Measurements from ENCODE around the gene CSTPP1.
"Not testable (repeated sequence)": the region's sequence is repeated elsewhere in the genome, so short reads cannot be mapped to it uniquely, and the experiment has no call there.

The CSTPP1 gene

DNA sequence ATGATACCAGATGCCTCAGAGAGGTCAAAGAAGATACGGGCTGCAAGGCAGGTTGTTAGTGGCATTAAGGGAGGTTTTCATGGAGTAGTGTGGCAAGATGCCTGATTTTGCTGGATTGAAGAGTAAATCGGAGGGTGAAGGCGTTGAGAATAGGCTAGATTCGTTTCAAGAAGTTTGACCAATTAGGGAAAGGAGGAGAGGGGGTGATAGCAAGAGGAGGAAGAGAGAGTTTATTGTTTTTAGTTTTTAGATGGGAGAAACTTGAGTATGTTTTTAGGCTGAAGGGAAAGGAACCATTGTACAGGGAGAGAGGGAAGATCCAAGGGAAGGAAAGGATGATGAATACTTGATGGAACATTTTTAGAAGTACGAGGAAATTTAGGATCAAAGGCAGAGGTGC is 16.5 kb downstream of the CSTPP1 start:
- no peak for DNase-seq (ENCODE audit: low read depth)

DNA sequence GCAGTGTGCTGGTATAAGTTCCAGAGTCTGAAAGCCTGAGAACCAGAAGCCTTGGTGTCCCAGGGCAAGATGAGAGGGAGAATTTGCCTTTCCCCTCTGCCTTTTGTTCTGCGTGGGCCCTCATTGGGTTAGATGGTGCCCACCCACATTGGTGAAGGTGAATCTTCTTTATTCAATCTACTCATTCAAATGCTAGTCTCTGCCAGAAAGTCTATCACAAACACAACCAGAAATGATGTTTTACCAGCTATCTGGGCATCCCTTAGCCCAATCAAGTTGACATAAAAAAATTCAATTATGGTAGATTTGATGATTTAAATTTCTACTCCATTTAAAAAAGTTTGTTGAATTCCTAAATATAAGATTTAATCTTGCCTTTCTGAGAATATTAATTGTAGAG is 22.2 kb downstream of the CSTPP1 start:
- no peak for DNase-seq (ENCODE audit: low read depth)

DNA sequence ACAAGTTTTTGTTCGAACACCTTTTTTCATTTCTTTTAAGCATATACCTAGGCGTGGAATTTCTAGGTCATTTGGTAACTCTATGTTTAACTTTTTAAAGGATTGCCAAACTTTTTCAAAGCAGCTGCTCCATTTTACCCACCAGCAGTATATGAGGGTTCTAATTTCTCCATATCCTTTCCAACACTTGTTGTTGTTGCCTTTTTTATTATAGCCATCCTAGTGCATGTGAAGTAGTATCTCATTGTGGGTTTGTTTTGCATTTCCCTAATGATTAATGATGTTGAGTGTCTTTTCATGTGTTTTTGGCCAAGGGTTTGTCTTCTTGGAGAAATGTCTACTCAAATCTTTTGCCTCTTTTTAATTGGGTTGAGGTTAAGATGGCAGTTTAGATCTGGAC is 24.5 kb downstream of the CSTPP1 start:
- DNase-seq (ENCODE audit: low read depth): no peak

DNA sequence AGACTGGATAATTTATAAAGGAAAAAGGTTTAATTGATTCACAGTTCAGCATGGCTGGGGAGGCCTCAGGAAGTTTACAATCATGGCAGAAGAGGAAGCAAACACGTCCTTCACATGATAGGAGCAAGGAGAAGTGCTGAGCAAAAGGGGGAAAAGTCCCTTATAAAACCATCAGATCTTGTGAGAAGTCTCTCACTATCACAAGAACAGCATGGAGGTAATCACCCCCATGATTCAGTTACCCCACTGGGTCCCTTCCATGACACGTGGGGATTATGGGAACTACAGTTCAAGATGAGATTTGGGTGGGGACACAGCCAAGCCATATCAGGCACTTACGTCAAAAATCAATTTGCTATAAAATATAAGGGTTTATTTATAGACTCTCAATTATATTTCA is 25.3 kb downstream of the CSTPP1 start:
- not testable (repeated sequence) for DNase-seq (ENCODE audit: low read depth)

DNA sequence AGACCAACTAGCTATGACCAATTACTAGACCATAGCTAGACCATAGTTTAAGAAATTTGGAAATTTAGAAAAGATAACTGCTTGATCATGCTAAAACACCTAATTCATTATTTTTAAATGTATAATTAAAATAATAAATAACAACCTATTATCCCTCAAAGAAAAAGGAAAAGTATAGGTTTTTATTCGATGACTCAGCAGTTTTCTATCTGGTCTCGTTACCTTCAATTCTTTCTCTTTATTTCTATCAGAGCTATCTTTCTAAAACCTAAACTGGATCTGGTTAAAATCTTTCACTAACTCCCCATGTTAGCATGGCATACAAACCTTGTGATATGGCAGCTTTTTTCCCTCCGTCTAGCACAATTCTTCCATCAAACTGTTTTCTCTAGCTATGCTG is 27.3 kb downstream of the CSTPP1 start:
- no peak for DNase-seq (ENCODE audit: low read depth)

DNA sequence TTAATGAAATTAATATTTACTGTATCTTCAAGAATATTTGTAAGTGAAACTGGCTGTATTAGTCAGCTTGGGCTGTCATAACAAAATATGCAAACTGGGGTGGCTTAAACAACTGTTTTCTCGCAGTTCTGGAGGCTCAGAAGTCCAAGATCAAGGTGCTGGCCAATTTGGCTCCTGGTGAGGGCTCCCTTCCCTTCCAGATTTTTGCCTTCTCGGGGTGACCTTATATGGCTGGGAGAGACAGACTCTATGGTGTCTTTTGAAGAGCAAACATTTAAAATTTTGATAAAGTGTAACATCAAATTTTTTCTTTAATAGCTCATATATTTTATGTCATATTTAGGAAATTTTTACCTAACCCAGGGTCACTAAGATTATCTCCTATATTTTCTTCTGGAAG is 30.2 kb downstream of the CSTPP1 start:
- no peak for DNase-seq (ENCODE audit: low read depth)

DNA sequence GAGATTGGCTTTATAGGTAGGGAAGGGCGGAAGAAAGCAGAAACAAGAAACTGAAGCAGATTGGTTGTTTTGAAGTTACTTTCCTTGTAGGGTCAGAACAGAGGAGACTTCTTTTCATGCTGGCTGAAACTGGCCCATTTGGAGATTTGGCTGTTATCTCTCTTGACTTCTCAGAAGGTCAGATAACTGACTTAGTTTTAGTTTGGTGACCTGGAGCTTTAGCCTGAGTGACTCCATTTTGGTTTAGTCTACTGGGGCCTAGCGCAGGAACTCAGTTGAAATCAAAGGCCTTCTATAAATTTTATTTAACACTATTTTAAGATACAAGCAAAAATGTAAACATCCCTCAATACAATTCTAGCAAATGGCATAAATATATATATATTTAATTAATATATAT is 31.4 kb downstream of the CSTPP1 start:
- DNase-seq (ENCODE audit: low read depth): no peak

DNA sequence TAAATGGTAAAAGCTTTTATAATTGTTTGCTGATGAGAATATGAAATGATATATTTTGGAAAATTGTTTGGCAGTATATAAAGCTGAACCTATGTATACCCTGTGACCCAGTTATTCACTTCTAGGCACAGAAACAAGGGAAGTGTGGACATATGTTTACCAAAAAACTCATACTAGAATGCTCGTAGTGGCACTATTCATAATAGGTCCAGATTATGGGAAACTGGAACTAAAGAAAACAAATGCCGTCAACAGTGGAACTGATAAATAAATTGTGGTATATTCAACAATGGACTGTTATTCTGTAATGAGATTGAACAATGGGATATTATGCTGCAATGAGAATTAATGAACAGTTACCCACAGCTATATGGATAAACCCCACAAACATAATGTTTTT is 32.8 kb downstream of the CSTPP1 start:
- no peak for DNase-seq (ENCODE audit: low read depth)

DNA sequence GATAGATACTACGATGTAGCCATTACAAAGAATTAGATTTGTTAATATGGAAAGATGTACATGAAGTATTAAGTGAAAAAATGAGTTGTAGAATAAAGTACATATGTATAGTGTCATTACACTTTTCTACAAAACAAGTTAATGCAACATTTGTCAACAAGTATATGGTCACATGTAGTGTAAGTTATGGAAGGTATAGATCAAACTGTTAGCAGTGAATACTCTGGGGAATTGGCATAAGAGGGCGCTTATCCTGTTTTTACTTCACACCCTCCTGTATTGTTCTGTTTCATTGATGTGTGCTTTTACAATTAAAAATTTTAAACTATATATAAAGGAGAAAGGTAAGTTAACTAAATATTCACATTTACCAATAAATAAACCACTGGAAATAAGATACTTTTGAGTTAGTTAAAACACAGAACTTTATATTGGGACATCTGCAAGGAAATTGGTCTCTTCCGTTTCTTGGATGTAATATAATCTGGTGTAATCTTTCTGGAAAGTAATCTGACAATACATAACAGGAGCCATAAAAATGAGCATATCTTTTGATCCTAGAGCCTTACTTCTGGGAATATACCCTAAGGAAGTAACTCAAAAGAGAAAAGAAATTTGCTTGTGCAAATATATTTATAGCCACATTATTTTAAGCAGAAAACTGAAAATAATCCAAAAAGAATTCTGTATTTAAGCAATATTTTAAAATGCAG is 34.5 kb downstream of the CSTPP1 start:
- no peak for DNase-seq (ENCODE audit: low read depth)

DNA sequence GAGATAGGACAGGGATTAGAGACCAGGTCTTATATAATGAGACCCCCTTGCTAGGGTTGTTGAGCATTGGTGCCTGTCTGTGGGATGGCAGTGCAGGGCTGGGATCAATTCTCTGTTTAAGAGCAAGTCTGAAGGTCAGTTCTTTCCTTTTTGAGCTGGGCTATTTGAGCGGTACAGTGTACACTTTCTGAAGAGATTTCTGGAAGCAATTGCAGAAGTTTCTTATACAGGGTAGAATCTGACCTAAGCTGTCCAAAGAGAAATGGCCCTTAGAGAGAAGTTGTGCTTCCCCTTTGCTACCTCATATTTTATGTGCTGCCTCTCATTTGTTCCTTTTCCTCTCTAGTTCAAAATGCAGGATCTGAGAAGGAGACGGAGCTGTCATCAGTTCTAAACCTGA is 35.8 kb downstream of the CSTPP1 start:
- no peak for DNase-seq (ENCODE audit: low read depth)

DNA sequence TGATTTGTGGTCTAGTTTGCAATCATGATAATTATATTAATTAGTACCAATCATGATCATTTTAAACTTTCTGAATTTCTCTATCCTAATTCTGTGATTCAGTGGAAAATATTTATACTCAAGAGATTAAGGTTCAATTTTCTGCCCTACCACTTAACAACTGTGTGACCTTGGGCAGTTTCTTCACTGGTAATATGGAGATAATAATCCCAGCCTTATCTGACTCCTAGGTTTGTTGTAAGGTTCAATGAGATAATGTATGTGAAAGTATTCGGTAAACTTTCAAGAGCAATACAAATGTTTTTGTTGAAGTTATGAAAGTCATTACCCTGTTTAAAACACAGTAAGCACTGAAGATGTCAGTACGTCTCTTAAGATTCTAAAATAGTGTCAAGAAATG is 36.3 kb downstream of the CSTPP1 start:
- DNase-seq (ENCODE audit: low read depth): no peak

DNA sequence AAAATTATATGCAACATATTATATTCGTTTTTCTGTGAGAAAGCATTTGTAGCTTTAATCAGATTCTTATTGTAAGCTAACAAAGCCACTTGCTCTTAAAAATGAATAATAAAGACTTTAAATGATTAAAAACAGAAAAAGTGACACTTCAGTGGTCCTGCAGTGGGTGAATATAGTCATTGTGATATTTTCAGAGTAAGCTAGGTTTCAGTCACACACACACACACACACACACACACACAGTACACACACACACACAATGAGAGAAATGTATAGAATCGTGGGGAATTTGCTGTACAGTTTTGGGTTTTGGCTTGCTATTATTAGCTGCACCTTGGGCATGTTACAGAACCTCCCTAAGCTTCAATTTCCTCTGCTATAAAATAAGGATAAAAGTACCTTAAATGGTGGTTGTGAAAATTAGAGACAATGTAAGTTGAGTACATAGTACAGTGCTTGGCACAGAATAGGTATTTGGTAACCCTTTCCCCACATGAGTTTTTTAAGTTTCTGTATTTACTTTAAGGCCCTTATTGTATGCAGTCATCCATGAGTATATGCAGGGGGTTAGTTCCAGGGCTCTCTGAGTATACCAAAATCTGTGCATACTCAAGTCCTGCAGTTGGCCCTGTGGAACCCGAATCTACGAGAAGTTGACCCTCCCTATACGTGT is 39.8 kb downstream of the CSTPP1 start:
- no peak for DNase-seq (ENCODE audit: low read depth)

DNA sequence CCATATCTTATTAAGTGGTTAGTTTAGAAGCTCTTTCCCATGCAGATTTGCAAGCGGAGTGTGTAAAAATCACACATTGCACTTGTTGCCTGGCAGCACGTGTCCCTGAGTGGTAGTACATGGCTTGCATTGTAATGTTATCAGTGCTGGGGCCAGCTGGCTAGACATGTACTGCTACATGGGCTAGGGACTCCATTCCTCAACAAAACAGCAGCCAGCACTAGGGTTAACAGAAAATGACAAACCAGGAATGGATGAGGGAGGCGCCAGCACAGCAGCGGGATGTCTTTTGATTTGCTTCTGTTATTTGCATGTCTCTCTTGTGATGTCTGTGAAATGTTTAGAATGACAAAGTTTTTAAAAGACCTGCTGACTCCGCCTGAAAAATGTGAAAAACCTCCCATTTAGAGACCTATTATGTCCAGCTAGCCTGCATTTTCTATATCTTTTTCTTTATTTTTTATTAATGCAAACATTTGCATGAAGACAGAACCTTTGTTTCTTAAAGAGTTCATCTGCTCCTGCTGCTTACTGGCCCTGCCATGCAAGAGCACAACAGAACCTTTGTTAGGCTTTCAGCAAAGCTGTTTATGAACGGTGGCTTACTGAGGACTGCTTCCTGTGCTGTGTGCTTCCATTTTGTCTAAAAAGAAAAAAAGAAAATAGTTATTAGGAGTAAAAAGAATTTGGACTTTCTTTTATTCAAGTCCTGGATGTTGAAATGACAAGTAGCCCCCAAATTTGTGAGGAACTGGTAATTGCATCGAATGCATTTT is 40.7 kb downstream of the CSTPP1 start:
- DNase-seq (ENCODE audit: low read depth): no peak

DNA sequence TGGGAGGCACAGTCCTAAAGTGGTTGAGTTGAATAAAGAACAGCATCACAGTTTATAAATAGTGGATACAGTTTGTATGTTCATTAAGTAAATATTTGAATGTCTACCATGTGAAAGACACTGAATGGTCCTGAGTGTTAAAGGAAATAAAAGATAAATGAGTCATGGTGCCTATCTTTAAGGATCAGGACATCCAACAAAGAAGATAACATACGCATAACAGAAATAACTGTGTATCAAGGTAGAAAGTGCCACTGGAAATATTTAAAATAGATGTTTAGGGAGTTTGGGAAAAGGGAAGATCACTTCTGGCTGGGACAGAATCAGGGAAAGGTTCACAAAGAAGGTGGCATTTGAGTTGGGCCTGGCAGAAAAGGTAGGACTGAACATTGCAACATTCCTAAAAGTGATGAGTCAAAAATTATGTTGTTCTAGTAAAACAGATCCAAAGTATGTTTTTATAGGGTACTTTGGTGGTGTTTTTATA is 41.5 kb downstream of the CSTPP1 start:
- DNase-seq (ENCODE audit: low read depth): no peak

DNA sequence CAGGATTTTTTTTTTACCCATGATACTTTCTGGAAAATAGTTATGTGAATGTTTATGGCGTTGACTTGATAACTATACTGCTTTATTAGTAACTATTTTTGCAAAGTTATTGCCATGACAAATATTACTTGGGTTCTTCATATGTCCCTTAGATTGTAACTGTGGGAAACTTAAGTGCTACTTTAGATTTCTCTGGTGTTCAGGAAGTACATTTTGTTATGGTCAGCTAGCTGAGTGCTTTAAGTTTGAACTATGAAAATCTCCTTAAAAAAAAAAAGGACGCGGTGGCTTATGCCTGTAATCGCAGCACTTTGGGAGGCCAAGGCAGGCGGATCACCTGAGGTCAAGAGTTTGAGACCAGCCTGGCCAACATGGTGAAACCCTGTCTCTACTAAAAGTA is 42.8 kb downstream of the CSTPP1 start:
- DNase-seq (ENCODE audit: low read depth): no peak

DNA sequence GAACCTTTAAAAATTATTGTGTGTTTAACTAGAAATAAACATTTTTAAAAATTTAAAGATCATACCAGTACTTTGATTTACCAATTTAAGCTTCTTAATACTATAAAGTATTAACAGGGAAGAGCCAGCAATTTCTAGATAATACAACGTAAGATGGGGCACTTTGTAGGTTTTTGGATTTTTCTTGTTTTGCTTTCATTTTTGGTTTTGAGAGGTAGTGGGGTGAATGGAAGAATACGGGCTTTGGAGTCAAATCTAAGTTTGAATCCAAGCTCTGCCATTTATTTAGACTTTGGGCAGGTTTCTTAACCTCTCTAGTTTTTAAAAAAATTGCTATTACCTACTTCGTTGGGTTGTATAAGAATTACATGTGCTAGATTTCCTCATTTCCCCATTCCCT is 44.9 kb downstream of the CSTPP1 start:
- no peak for DNase-seq (ENCODE audit: low read depth)

DNA sequence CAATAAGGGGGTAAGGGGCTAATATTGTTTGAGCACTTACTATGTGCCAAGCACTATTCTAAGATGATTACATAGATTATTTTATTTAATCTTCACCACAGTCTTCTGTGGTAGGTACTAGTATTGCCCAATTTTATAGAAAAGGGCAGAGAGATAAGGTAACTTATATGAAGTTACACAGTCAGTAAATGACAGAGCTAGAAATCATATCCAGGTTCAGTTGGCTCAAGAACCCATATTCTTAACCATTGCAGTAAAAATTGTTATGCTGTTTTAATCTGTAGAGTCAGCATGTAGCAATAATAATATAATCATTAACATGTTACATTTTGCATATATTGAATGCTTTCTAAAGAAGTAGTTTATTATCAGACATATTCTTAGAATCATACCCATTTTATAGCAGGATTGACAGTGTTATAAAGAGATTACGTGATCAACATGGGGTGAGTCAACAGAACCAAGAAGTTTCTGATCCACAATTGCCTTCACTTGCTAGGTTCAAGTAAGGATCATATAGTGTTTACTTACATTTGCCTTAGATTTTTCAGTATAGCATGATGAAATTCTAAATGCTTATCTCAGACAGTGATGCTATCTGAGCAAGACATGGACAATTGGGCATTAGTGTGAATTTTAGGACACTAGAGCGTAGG is 46.4 kb downstream of the CSTPP1 start:
- no peak for DNase-seq (ENCODE audit: low read depth)

DNA sequence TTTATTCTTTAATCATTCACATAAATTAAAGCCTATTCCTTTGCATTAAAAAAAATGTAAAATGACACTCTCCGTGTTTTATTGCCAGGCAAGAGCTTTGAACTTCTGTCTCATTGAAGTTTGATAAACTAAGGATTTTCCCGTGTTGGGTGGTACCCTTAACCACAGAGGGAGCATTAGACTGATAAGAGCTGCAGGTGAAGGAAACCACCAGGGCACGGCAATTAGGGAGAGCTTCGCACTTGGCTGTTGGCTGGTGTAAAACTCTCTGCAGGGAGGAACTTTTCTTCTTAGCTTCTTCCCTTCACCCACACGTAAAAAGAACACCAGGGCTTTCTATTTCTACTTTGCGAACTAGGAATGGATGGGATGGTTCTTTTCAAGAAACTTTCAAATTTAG is 47.0 kb downstream of the CSTPP1 start:
- no peak for DNase-seq (ENCODE audit: low read depth)

DNA sequence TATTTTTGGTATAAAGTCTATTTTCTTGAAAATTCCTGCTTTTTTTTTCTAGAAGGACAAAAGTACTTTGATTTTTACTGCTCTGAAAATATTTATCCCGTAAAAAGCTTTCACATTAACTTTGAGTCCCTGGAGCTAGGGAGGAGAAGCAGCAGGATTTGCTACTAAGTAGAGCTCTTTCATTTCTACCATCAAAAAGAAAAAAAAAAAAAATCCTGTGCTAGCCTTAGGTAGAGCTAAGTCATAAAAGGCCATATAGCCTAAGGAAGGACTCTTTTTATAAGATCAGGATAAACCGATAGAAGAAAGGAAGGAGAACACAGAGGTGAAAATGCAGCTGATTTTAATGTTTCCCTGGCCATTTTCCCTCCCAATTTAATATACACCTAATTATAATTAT is 48.0 kb downstream of the CSTPP1 start:
- DNase-seq (ENCODE audit: low read depth): no peak

DNA sequence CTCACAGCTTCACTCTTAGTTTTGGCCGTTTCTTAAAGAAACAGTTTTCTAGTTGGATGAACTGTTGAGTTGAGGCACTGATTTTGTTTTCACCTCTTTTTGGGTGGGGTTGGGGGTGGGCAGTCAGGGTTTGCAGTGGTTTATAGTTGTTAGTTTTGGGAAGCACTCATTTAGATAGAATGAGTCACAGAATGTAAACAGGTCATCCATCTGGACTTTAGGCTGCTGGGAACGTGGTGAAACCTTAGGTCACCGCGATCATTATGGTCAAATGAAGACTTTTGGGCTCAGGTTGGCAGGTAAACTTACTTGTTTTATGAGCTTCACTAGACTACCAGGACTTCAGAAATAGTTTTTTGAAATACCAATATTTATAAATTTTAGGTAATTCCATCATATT is 48.4 kb downstream of the CSTPP1 start:
- no peak for DNase-seq (ENCODE audit: low read depth)

DNA sequence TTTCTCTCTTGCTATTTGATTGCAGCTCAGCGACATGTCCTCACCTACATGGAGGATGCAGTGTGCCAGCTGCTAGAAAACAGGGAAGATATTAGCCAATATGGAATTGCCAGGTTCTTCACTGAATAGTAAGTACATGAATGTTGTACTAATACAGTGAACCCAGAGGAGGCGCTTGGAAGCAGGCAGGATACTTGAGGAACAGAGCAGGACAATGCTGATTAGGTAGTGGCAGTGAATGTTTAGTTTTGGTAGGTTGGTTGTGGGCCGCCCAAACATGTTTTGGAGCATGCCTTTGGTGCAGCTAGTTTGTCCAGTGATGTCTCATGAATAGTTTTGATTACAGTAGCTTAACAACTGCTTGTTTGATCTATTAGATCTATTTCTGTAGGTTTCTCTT is 50.6 kb downstream of the CSTPP1 start:
- DNase-seq (ENCODE audit: low read depth): no peak

DNA sequence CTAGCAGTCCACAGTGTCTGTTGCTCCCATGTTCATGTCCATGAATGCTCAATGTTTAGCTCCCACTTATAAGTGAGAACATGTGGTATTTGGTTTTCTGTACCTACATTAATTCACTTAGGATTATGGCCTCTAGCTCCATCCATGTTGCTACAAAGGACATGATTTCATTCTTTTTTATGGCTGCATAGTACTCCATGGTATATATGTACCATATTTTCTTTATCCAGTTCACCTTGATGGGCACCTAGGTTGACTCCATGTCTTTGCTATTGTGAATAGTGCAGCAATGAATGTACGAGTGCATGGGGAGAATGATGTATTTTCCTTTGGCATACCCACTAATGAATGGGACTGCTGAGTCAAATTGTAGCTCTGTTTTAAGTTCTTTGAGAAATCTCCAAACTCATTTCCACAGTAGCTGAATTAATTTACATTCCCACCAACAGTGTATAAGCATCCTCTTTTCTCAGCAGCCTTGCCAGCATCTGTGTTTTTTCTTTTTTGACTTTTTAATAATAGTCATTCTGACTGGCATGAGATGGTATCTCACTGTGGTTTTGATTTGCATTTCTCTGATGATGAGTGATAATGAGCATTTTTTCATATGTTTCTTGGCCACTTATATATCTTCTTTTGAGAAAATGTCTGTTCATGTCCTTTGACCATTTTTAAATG is 53.4 kb downstream of the CSTPP1 start:
- DNase-seq (ENCODE audit: low read depth): not testable (repeated sequence)

All from non-pigmented ciliary epithelial cell (primary cell).